Measurements from ENCODE around the gene PTCRA.

- no peak for TF ChIP-seq POLR2A (IDR thresholded peaks at IDR 0.05; ENCODE audit: low read depth, low read length)
- TF ChIP-seq POLR2AphosphoS5 (IDR thresholded peaks at IDR 0.05; ENCODE audit: low read depth, low read length) = no peak
- no peak for TF ChIP-seq TAF1 (IDR thresholded peaks at IDR 0.05; ENCODE audit: borderline replicate concordance, low read depth, low read length)
Observed at GRCh38 chr6:42911171-42912021, 4.5 kb upstream of the PTCRA start.
